Activated CD8-positive, alpha-beta T cell treated with anti-CD3 and anti-CD28 coated beads, Interleukin-2, amount 10 ng/mL, durations not matched to agents 7 days and 5 days (primary cell): ENCODE results near the gene HOXD10. TPM values are rescaled to one million over a fixed set of nuclear protein-coding genes. Genes with fewer than 3 reads are reported as not detected.

ENCODE experiments used
- ATAC-seq: fragments of 150-1000 bp; cut with Tn5 transposase; one replicate; pipeline ENCODE4 v1.10.0; 2021; ENCODE audit warnings: moderate library complexity
- CTCF ChIA-PET: fragments of 350-600 bp; sonication (Branson Sonifier 250); formaldehyde crosslinking; loops from one replicate; lab custom pipeline; 2021; ENCODE audit warnings: antibody characterized with exemption; lab: Charles Lee
- POLR2A ChIA-PET: fragments of 350-600 bp; sonication (Branson Sonifier 250); formaldehyde crosslinking; loops from one replicate; lab custom pipeline; 2021; ENCODE audit warnings: antibody characterized with exemption; lab: Charles Lee
- DNase-seq: peaks from one replicate; pipeline ENCODE4 v3.0.0-alpha.2; 2020
- H3K27ac Mint-ChIP-seq: one replicate; pipeline ENCODE4 v1.8.0; 2021; ENCODE audit warnings: mild to moderate bottlenecking, mixed read lengths
- H3K27me3 Mint-ChIP-seq: one replicate; pipeline ENCODE4 v1.8.0; 2021; ENCODE audit warnings: low read depth, mixed read lengths
- H3K36me3 Mint-ChIP-seq: one replicate; pipeline ENCODE4 v1.8.0; 2021; ENCODE audit warnings: low read depth, mixed read lengths
- H3K4me1 Mint-ChIP-seq: one replicate; pipeline ENCODE4 v1.8.0; 2021; ENCODE audit warnings: low read depth, mixed read lengths
- H3K4me3 Mint-ChIP-seq: one replicate; pipeline ENCODE4 v1.8.0; 2021; ENCODE audit warnings: mild to moderate bottlenecking, mixed read lengths
- H3K9me3 Mint-ChIP-seq: one replicate; pipeline ENCODE4 v1.8.0; 2022; ENCODE audit warnings: mixed read lengths; ENCODE audit not compliant: insufficient read depth
- total RNA-seq, 2 experiments: library from RNA; stranded (reverse); gene quantifications; one replicate each; pipeline ENCODE4 v1.2.3, GENCODE V29; 2021

HOXD10 gene
- total RNA-seq, 2 experiments from 2014 or later, result not detected

- Mint-ChIP-seq H3K4me3 (peak overlapping the region; percentile 33), H3K36me3 (peaks cover 6% of the 10 kb centered on the region), H3K27me3 (peaks cover 80% of the 10 kb centered on the region), H3K4me1 (peaks cover 10% of the 10 kb centered on the region), H3K27ac (peak overlapping the region; percentile 74), H3K9me3 (no peaks in the 10 kb centered on the region)
- DNase-seq (no peak), ATAC-seq (no peak)
- CTCF ChIA-PET, result no interaction called here
- POLR2A ChIA-PET, result no interaction called here
Measured at GRCh38 chr2:176105730-176106580, 10.6 kb upstream of the HOXD10 start.

- peaks cover 10% of the 10 kb centered on the region for H3K4me1 Mint-ChIP-seq
- no peak for DNase-seq
- peaks cover 80% of the 10 kb centered on the region for H3K27me3 Mint-ChIP-seq
- peak within 1 kb of the TSS; percentile 74 for H3K27ac Mint-ChIP-seq
- POLR2A ChIA-PET, result no interaction called here
- H3K9me3 Mint-ChIP-seq, result no peaks in the 10 kb centered on the region
- ATAC-seq, result no peak
- peaks cover 8% of the 10 kb centered on the region for H3K36me3 Mint-ChIP-seq
- CTCF ChIA-PET, result no interaction called here
- peak within 1 kb of the TSS; percentile 33 for H3K4me3 Mint-ChIP-seq
Measured at GRCh38 chr2:176106581-176107539, 9.7 kb upstream of the HOXD10 start, which contains the start of gene HOXD11. Gene HOXD11, plus strand, starts transcription at chr2:176107280. Its CDS starts 76 bp downstream, at chr2:176107356.

GRCh38 chr2:176107731-176108181 lies 8.8 kb upstream of the HOXD10 start:
- Mint-ChIP-seq H3K9me3 (no peaks in the 10 kb centered on the region), H3K4me1 (peaks cover 10% of the 10 kb centered on the region), H3K4me3 (no peak overlapping the region), H3K36me3 (peaks cover 9% of the 10 kb centered on the region), H3K27ac (no peak overlapping the region), H3K27me3 (peaks cover 79% of the 10 kb centered on the region)
- ChIA-PET CTCF (no interaction called here), POLR2A (no interaction called here)
- ATAC-seq, result no peak
- no peak for DNase-seq

- ATAC-seq, result no peak
Measured at GRCh38 chr2:176109192-176109901, 7.2 kb upstream of the HOXD10 start.

GRCh38 chr2:176109946-176110345 lies 6.6 kb upstream of the HOXD10 start:
- Mint-ChIP-seq H3K27me3 (peaks cover 80% of the 10 kb centered on the region), H3K36me3 (peaks cover 9% of the 10 kb centered on the region), H3K9me3 (peaks cover 4% of the 10 kb centered on the region), H3K27ac (no peak overlapping the region), H3K4me1 (peaks cover 10% of the 10 kb centered on the region), H3K4me3 (no peak overlapping the region)
- no peak for ATAC-seq
- POLR2A ChIA-PET, result no interaction called here
- CTCF ChIA-PET, result interaction anchor here (0.6 to 2.3 kb wide), 5 partner anchors 10 to 444 kb away, joined by 3 to 8 read pairs (median 3); no protein-coding TSS in a partner anchor
- no peak for DNase-seq

More at GRCh38 chr2:176109192-176109901, 7.2 kb upstream of the HOXD10 start:
- H3K9me3 Mint-ChIP-seq, result peaks cover 4% of the 10 kb centered on the region
- POLR2A ChIA-PET, result no interaction called here
- peak overlapping the region; percentile 1 for H3K4me3 Mint-ChIP-seq
- CTCF ChIA-PET, result interaction anchor here (1.3 to 2.3 kb wide), 2 partner anchors 11 to 18 kb away, joined by 3 to 8 read pairs; no protein-coding TSS in a partner anchor
- H3K36me3 Mint-ChIP-seq, result peaks cover 9% of the 10 kb centered on the region
- no peak for DNase-seq
- peaks cover 10% of the 10 kb centered on the region for H3K4me1 Mint-ChIP-seq
- H3K27me3 Mint-ChIP-seq, result peaks cover 80% of the 10 kb centered on the region
- H3K27ac Mint-ChIP-seq, result peak overlapping the region; percentile 37

- DNase-seq (no peak), ATAC-seq (no peak)
- Mint-ChIP-seq H3K4me1 (peaks cover 10% of the 10 kb centered on the region), H3K4me3 (no peak overlapping the region), H3K36me3 (peaks cover 9% of the 10 kb centered on the region), H3K27me3 (peaks cover 77% of the 10 kb centered on the region), H3K9me3 (peaks cover 4% of the 10 kb centered on the region), H3K27ac (no peak overlapping the region)
- ChIA-PET CTCF (interaction anchor here (0.6 to 2.3 kb wide), 12 partner anchors 8 to 444 kb away, joined by 3 to 8 read pairs (median 4); no protein-coding TSS in a partner anchor), POLR2A (interaction anchor here (0.5 to 0.6 kb wide), 2 partner anchors 17 to 46 kb away, joined by 3 read pairs; no protein-coding TSS in a partner anchor)
Measured at GRCh38 chr2:176110415-176111308, 5.9 kb upstream of the HOXD10 start.

- Mint-ChIP-seq H3K27me3 (peaks cover 74% of the 10 kb centered on the region), H3K4me3 (no peak overlapping the region), H3K9me3 (peaks cover 4% of the 10 kb centered on the region), H3K4me1 (peaks cover 8% of the 10 kb centered on the region), H3K36me3 (peaks cover 6% of the 10 kb centered on the region), H3K27ac (no peak overlapping the region)
- ATAC-seq (no peak), DNase-seq (no peak)
- POLR2A ChIA-PET, result interaction anchor here (0.5 to 0.6 kb wide), 2 partner anchors 17 to 47 kb away, joined by 3 read pairs; no protein-coding TSS in a partner anchor
- CTCF ChIA-PET, result interaction anchor here (0.7 to 2.3 kb wide), 9 partner anchors 9 to 50 kb away, joined by 3 to 8 read pairs (median 4); no protein-coding TSS in a partner anchor
Measured at GRCh38 chr2:176111309-176111663, 5.3 kb upstream of the HOXD10 start.

GRCh38 chr2:176111846-176112374 lies 4.7 kb upstream of the HOXD10 start:
- peaks cover 7% of the 10 kb centered on the region for H3K4me1 Mint-ChIP-seq
- H3K4me3 Mint-ChIP-seq, result no peak overlapping the region
- peaks cover 6% of the 10 kb centered on the region for H3K36me3 Mint-ChIP-seq
- ChIA-PET POLR2A (no interaction called here), CTCF (interaction anchor here (1.7 to 2.3 kb wide), 4 partner anchors 15 to 50 kb away, joined by 5 to 8 read pairs (median 6); no protein-coding TSS in a partner anchor)
- H3K9me3 Mint-ChIP-seq, result peaks cover 6% of the 10 kb centered on the region
- no peak for DNase-seq
- ATAC-seq, result no peak
- H3K27ac Mint-ChIP-seq, result no peak overlapping the region
- H3K27me3 Mint-ChIP-seq, result peaks cover 78% of the 10 kb centered on the region

GRCh38 chr2:176112375-176113302 lies 3.9 kb upstream of the HOXD10 start:
- Mint-ChIP-seq H3K27me3 (peaks cover 79% of the 10 kb centered on the region), H3K36me3 (peaks cover 7% of the 10 kb centered on the region), H3K9me3 (peaks cover 10% of the 10 kb centered on the region), H3K4me3 (no peak overlapping the region), H3K4me1 (peaks cover 4% of the 10 kb centered on the region), H3K27ac (no peak overlapping the region)
- CTCF ChIA-PET, result interaction anchor here (0.6 to 2.0 kb wide), 3 partner anchors 19 to 539 kb away, joined by 3 to 5 read pairs (median 3); no protein-coding TSS in a partner anchor
- ATAC-seq (no peak), DNase-seq (no peak)
- POLR2A ChIA-PET, result no interaction called here
